ENCODE measurements around the gene DNM3.

DNA sequence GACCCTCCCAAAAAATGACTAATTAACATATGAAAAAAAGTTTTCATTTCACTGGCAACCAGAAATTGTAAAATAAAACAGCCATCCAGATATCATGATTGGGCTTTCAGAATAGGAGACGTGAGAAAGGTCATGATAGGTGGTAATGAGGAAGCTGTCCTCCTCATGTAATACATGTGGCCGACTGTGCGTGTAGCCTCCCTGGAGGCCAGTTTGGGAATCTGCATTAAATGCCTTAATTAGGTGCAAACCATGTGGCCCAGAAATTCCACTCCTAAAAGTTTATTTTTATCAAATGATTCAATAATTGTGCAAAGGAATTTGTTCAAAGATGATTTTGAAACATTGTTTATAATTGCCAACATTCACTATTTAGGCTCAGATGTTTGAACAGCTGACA lies 451.5 kb downstream of the DNM3 start:
- TF ChIP-seq, protein P1, sequence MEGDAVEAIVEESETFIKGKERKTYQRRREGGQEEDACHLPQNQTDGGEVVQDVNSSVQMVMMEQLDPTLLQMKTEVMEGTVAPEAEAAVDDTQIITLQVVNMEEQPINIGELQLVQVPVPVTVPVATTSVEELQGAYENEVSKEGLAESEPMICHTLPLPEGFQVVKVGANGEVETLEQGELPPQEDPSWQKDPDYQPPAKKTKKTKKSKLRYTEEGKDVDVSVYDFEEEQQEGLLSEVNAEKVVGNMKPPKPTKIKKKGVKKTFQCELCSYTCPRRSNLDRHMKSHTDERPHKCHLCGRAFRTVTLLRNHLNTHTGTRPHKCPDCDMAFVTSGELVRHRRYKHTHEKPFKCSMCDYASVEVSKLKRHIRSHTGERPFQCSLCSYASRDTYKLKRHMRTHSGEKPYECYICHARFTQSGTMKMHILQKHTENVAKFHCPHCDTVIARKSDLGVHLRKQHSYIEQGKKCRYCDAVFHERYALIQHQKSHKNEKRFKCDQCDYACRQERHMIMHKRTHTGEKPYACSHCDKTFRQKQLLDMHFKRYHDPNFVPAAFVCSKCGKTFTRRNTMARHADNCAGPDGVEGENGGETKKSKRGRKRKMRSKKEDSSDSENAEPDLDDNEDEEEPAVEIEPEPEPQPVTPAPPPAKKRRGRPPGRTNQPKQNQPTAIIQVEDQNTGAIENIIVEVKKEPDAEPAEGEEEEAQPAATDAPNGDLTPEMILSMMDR (IDR thresholded peaks at IDR 0.05; ENCODE audit: low read length) = no peak
- no peak for TF ChIP-seq EZH2 (IDR thresholded peaks at IDR 0.05; ENCODE audit: borderline replicate concordance, low read length)

Data from OCI-LY1 (cell line).